PC-9 (cell line): ENCODE measurements around the gene DUSP6. TPM values are rescaled to one million over a fixed set of nuclear protein-coding genes. Genes with fewer than 3 reads are reported as not detected.

Experiments
- BruUV-seq: library from RNA; stranded (reverse); fragments of 400-500 nt; replicated peaks from 2 replicates; lab custom pipeline; 2021; lab: Mats Ljungman, UMichigan
- CTCF ChIA-PET: fragments of 300-600 bp; sonication (Branson Sonifier 250); formaldehyde crosslinking; loops from one replicate; lab custom pipeline; 2022; ENCODE audit warnings: antibody characterized with exemption; lab: Charles Lee
- POLR2A ChIA-PET: fragments of 300-600 bp; sonication (Branson Sonifier 250); formaldehyde crosslinking; loops from one replicate; lab custom pipeline; 2022; ENCODE audit warnings: antibody characterized with exemption; ENCODE audit not compliant: unreplicated experiment; lab: Charles Lee
- DNase-seq, 2 experiments: peaks; one replicate each; pipeline versions ENCODE4 v3.0.0 to v3.0.0-alpha.2; 2015 to 2022; ENCODE audit warnings: mixed read lengths in 1 of 2
- H2AFZ ChIP-seq: fragments of 200-600 bp; sonication (generic); 2 replicates; pipeline ENCODE4 v1.8.1; 2017; ENCODE audit warnings: antibody characterized with exemption
- H3F3A ChIP-seq: fragments of 200-600 bp; sonication (generic); 2 replicates; pipeline ENCODE4 v1.8.1; 2017; ENCODE audit warnings: antibody characterized with exemption, mild to moderate bottlenecking, low read depth; ENCODE audit not compliant: insufficient read depth
- H3K27ac ChIP-seq: fragments of 200-600 bp; sonication (generic); 2 replicates; pipeline ENCODE4 v1.6.1; 2016; ENCODE audit warnings: mixed run types
- H3K27me3 ChIP-seq: fragments of 200-600 bp; sonication (generic); 2 replicates; pipeline ENCODE4 v1.6.1; 2016; ENCODE audit warnings: low read depth, mixed run types; ENCODE audit not compliant: insufficient read depth
- H3K36me3 ChIP-seq: fragments of 200-600 bp; sonication (generic); 2 replicates; pipeline ENCODE4 v1.6.1; 2016; ENCODE audit warnings: low read depth, mixed run types
- H3K4me1 ChIP-seq: fragments of 200-600 bp; sonication (generic); replicated peaks from 2 replicates; pipeline ENCODE4 v1.6.1; 2016; ENCODE audit warnings: mixed run types; ENCODE audit not compliant: insufficient read depth
- H3K4me2 ChIP-seq: fragments of 200-600 bp; sonication (generic); 2 replicates; pipeline ENCODE4 v1.6.1; 2017; ENCODE audit warnings: mixed run types
- H3K4me3 ChIP-seq: fragments of 200-600 bp; sonication (generic); 2 replicates; pipeline ENCODE4 v1.6.1; 2016; ENCODE audit warnings: mixed run types
- H3K79me2 ChIP-seq: fragments of 200-600 bp; sonication (generic); 2 replicates; pipeline ENCODE4 v1.6.1; 2017; ENCODE audit warnings: low read depth, mixed run types
- H3K9me2 ChIP-seq: fragments of 200-600 bp; sonication (generic); 2 replicates; pipeline ENCODE4 v1.8.1; 2017; ENCODE audit warnings: mild to moderate bottlenecking; ENCODE audit not compliant: insufficient read depth
- H3K9me3 ChIP-seq: fragments of 200-600 bp; sonication (generic); 2 replicates; pipeline ENCODE4 v1.8.1; 2016; ENCODE audit warnings: low read depth; ENCODE audit not compliant: insufficient read depth
- H4K20me1 ChIP-seq: fragments of 200-600 bp; sonication (generic); 2 replicates; pipeline ENCODE4 v1.8.1; 2017; ENCODE audit not compliant: insufficient read depth
- CTCF ChIP-seq: fragments of 200-600 bp; sonication (generic); conservative IDR thresholded peaks from 2 replicates; pipeline ENCODE4 v1.6.1; 2017; ENCODE audit warnings: mixed run types, antibody characterized with exemption, mild to moderate bottlenecking, moderate library complexity
- EZH2 ChIP-seq: fragments of 200-600 bp; sonication (generic); IDR thresholded peaks from 2 replicates; pipeline ENCODE4 v1.8.0; 2017; ENCODE audit warnings: antibody characterized with exemption, low read depth
- intact Hi-C: fragments of 100-400 bp; cut with micrococcal nuclease; formaldehyde crosslinking; loops from one replicate; pipeline ENCODE4 v1.10.0; 2022; ENCODE audit not compliant: unreplicated experiment
- total RNA-seq: library from RNA; stranded (reverse); gene quantifications from 2 replicates; pipeline ENCODE4 v1.2.3, GENCODE V29; 2021

The DUSP6 gene
- total RNA-seq, 1 experiment from 2014 or later, result 14.1 TPM

DNA sequence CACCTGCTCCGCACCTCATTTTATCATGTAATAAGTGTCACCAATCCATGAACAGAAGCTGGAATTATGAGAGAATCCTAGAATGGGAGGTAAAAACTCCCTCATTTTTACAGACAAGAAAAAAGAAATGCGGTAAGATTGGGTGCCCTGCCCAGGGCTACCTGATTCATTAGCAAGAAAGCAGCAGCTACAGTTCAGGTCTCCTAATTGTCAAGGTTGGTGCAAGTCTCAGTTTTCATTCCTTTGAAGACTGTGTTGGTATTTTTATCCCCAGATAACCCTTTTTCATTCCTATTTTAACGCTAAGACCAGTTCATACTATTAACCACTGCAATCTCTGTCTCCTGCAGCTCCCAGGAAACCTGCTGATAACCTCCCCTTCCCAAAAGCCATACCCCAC lies 6.9 kb downstream of the DUSP6 start:
- H3K27ac ChIP-seq, result no peak overlapping the region
- POLR2A ChIA-PET, result no interaction called here
- no peaks in the 10 kb centered on the region for H3K9me2 ChIP-seq
- no peaks in the 10 kb centered on the region for H3K9me3 ChIP-seq
- H3K27me3 ChIP-seq, result no peaks in the 10 kb centered on the region
- CTCF ChIA-PET, result no interaction called here
- DNase-seq, result no peak
- H3F3A ChIP-seq, result peaks cover 31% of the 10 kb centered on the region
- H3K4me1 ChIP-seq, result peaks cover 38% of the 10 kb centered on the region
- intact Hi-C loops, result no loop called here
- H2AFZ ChIP-seq, result no peak overlapping the region
- H4K20me1 ChIP-seq, result peaks cover 22% of the 10 kb centered on the region
- BruUV-seq, result no TSS peak
- H3K4me3 ChIP-seq, result no peak overlapping the region
- H3K4me2 ChIP-seq, result no peak overlapping the region
- TF ChIP-seq CTCF, result no peak
- peaks cover 42% of the 10 kb centered on the region for H3K79me2 ChIP-seq
- peaks cover 33% of the 10 kb centered on the region for H3K36me3 ChIP-seq

DNA sequence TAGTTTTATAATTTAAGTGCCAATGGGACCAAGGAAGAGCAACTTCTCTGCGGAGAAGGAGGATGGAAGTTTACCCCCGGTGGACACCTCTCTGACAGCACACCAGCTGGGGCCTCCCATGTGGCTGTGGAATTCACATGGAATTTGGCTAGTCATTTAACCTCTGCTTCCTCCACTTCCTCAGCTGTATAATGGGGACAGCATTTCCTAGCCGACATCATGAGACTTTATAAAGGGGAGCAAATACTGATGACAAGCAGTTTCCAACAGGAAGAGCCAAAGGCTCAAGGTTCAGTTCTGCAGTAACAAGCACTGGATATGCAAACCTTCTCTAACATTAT lies 7.5 kb downstream of the DUSP6 start:
- no peaks in the 10 kb centered on the region for H3K9me2 ChIP-seq
- peaks cover 16% of the 10 kb centered on the region for H4K20me1 ChIP-seq
- ChIA-PET POLR2A (no interaction called here), CTCF (no interaction called here)
- no TSS peak for BruUV-seq
- no peak overlapping the region for H3K4me3 ChIP-seq
- no peak for TF ChIP-seq EZH2
- TF ChIP-seq CTCF, result no peak
- no peak for DNase-seq
- H3K27me3 ChIP-seq, result no peaks in the 10 kb centered on the region
- intact Hi-C loops, result no loop called here
- peaks cover 37% of the 10 kb centered on the region for H3K79me2 ChIP-seq
- no peak overlapping the region for H3K4me2 ChIP-seq
- peaks cover 27% of the 10 kb centered on the region for H3K36me3 ChIP-seq
- H3F3A ChIP-seq, result peaks cover 31% of the 10 kb centered on the region
- no peak overlapping the region for H2AFZ ChIP-seq
- H3K27ac ChIP-seq, result no peak overlapping the region
- peaks cover 38% of the 10 kb centered on the region for H3K4me1 ChIP-seq
- no peaks in the 10 kb centered on the region for H3K9me3 ChIP-seq

- ChIA-PET POLR2A (interaction anchor here (0.8 kb wide), 1 partner anchor 107 kb away, joined by 5 read pairs; no protein-coding TSS in a partner anchor), CTCF (interaction anchor here (0.6 kb wide), 1 partner anchor 96 kb away, joined by 3 read pairs; no protein-coding TSS in a partner anchor)
- TF ChIP-seq EZH2 (no peak), CTCF (no peak)
- no peak for DNase-seq
- no peaks in the 10 kb centered on the region for H3K9me3 ChIP-seq
- no TSS peak for BruUV-seq
- no peaks in the 10 kb centered on the region for H3K9me2 ChIP-seq
- intact Hi-C loops, result no loop called here
- H4K20me1 ChIP-seq, result peaks cover 10% of the 10 kb centered on the region
- H3K36me3 ChIP-seq, result peaks cover 22% of the 10 kb centered on the region
- peaks cover 37% of the 10 kb centered on the region for H3K4me1 ChIP-seq
- no peak overlapping the region for H2AFZ ChIP-seq
- H3K27ac ChIP-seq, result no peak overlapping the region
- peaks cover 26% of the 10 kb centered on the region for H3F3A ChIP-seq
- no peak overlapping the region for H3K4me2 ChIP-seq
- H3K4me3 ChIP-seq, result no peak overlapping the region
- peaks cover 31% of the 10 kb centered on the region for H3K79me2 ChIP-seq
- no peaks in the 10 kb centered on the region for H3K27me3 ChIP-seq
These were observed 8.0 kb downstream of the DUSP6 start for GRCh38 chr12:89344043-89344861.
